Nephron progenitor cell (in vitro differentiated cells): ENCODE measurements around the gene PLD3.

Experiments used
- DNase-seq: peaks from one replicate; pipeline ENCODE4 v3.0.0; 2021
- H3K27ac Mint-ChIP-seq: 2 replicates; pipeline ENCODE4 v1.8.0; 2021; ENCODE audit warnings: mild to moderate bottlenecking, moderate library complexity, mixed read lengths
- H3K27me3 Mint-ChIP-seq: 2 replicates; pipeline ENCODE4 v1.8.0; 2021; ENCODE audit warnings: mild to moderate bottlenecking, low read depth, mixed read lengths; ENCODE audit not compliant: poor library complexity
- H3K36me3 Mint-ChIP-seq: 2 replicates; pipeline ENCODE4 v1.8.0; 2021; ENCODE audit warnings: low read depth, mixed read lengths
- H3K4me1 Mint-ChIP-seq: 2 replicates; pipeline ENCODE4 v1.8.0; 2021; ENCODE audit warnings: mixed read lengths
- H3K4me3 Mint-ChIP-seq: 2 replicates; pipeline ENCODE4 v1.8.0; 2021; ENCODE audit warnings: mild to moderate bottlenecking, moderate library complexity, mixed read lengths
- H3K9me3 Mint-ChIP-seq: 2 replicates; pipeline ENCODE4 v1.8.0; 2021; ENCODE audit warnings: mild to moderate bottlenecking, moderate library complexity, mixed read lengths
- TF ChIP-seq, protein P1 (sequence below): fragments of 200-600 bp; sonication (generic); IDR thresholded peaks from 2 replicates; pipeline ENCODE4 v1.5.0; 2021; ENCODE audit warnings: antibody characterized with exemption

The PLD3 gene

DNA sequence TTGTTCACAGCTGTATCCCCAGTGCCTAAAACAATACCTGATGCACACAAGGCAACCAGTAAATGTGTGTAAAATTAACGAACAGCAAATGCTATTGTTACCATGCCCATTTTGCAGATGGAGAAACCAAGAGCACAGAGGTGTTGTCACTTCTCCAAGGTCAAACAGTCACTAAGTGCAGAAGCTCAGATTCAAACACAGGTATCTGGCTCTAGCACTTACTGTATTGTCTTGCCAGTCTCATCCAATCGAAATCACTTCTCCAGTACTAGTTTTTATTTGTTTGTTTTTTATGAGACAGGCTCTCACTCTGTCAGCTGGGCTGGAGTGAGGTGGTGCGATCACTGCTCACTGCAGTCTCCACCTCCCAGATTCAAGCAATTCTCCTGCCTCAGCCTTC is 13.7 kb downstream of the PLD3 start:
- Mint-ChIP-seq H3K36me3 (peaks cover 14% of the 10 kb centered on the region), H3K4me1 (peaks cover 59% of the 10 kb centered on the region), H3K27me3 (peaks cover 7% of the 10 kb centered on the region), H3K9me3 (no peaks in the 10 kb centered on the region), H3K27ac (peak overlapping the region; percentile 29), H3K4me3 (no peak overlapping the region)
- DNase-seq = no peak
- TF ChIP-seq, protein P1, sequence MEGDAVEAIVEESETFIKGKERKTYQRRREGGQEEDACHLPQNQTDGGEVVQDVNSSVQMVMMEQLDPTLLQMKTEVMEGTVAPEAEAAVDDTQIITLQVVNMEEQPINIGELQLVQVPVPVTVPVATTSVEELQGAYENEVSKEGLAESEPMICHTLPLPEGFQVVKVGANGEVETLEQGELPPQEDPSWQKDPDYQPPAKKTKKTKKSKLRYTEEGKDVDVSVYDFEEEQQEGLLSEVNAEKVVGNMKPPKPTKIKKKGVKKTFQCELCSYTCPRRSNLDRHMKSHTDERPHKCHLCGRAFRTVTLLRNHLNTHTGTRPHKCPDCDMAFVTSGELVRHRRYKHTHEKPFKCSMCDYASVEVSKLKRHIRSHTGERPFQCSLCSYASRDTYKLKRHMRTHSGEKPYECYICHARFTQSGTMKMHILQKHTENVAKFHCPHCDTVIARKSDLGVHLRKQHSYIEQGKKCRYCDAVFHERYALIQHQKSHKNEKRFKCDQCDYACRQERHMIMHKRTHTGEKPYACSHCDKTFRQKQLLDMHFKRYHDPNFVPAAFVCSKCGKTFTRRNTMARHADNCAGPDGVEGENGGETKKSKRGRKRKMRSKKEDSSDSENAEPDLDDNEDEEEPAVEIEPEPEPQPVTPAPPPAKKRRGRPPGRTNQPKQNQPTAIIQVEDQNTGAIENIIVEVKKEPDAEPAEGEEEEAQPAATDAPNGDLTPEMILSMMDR = no peak

DNA sequence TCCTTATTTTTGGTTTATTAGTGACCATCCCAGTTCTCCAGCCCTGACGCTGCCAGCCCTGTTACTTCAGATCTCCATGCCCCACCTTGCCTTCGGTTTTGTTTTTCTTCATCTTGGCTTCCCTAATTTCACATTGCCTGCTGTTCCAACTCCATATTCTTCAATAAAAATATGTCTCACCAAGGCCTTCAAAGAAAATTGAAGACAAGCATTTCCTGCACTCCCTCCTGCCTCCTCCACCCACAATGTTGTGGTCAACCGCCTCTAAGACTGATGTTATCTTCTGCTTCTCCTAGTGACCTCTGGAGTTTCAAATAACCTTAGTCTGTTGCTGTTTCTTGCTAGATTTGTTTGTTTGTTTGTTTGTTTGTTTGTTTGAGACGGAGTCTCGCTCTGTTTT is 14.6 kb downstream of the PLD3 start:
- DNase-seq = no peak
- Mint-ChIP-seq H3K36me3 (peaks cover 14% of the 10 kb centered on the region), H3K27me3 (peaks cover 7% of the 10 kb centered on the region)

DNA sequence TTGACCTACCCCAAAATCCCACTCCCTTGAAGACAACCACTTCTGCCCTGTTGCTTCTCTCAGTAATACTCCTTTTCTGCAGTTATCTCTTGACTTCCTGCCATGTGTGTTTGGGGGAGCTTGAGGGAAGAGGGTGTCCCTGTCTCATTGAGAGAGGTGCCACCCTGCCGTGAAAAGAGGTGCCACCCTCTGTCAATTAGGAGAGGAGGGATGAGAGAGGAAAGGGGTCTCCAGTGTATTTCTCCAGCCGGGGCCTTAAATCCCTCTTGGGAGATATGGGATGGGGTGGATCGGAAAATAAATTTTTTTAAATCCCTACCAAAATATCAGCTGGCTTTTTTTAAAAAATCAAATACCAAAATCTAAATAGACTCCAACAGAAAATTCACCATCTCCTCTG is 16.5 kb downstream of the PLD3 start:
- DNase-seq = no peak
- no peaks in the 10 kb centered on the region for H3K9me3 Mint-ChIP-seq
- H3K27ac Mint-ChIP-seq = no peak overlapping the region
- H3K36me3 Mint-ChIP-seq = peaks cover 11% of the 10 kb centered on the region
- peaks cover 53% of the 10 kb centered on the region for H3K4me1 Mint-ChIP-seq
- H3K4me3 Mint-ChIP-seq = peak overlapping the region; percentile 86
- peaks cover 7% of the 10 kb centered on the region for H3K27me3 Mint-ChIP-seq
- TF ChIP-seq, protein P1 = no peak

More for the DNA sequence above, 14.6 kb downstream of the PLD3 start:
- Mint-ChIP-seq H3K4me3 (no peak overlapping the region), H3K4me1 (peaks cover 58% of the 10 kb centered on the region), H3K27ac (peak overlapping the region; percentile 3), H3K9me3 (no peaks in the 10 kb centered on the region)
- TF ChIP-seq, protein P1 = no peak

DNA sequence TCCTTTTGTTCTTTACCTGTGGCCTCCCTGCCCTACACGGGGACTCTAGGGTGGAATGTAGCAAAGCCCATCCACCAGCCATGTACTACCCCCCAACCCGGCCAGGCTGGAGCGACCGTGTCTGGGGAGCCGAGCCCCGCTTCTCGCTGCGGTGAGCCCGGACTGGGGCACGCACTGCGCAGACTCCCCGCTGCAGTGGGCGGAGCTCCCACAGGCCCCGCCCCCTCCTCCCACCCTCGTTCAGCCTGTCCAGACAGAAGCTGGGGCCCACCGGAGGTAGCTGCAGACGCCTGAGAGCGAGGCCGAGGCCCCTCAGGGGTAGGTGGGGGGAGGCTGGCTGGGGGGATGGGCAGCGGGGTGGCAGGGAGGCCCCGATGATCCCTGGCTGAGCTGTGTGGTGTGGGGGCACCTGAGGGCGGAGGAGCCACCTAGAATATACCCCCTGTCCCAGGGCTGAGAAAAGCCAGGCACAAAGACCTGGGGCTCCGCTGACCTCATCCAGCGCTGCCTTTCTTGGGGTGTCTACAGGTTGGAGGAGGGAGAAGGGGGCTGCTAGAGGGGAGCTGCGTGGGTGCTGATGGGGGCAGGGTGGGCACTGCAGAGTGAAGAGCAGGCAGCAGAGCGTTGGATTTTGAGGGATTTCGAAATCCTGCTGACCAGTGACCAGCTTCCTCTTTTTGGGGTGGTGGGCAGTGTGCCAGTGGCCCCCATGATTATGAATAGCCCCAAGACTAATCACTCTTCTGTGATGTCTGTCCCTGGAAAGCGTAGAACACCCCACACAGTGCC is 17.3 kb downstream of the PLD3 start:
- TF ChIP-seq, protein P1 = no peak
- Mint-ChIP-seq H3K4me3 (peak overlapping the region; percentile 86), H3K27ac (no peak overlapping the region), H3K36me3 (peaks cover 17% of the 10 kb centered on the region), H3K4me1 (peaks cover 45% of the 10 kb centered on the region), H3K27me3 (peaks cover 7% of the 10 kb centered on the region), H3K9me3 (no peaks in the 10 kb centered on the region)
- peak; percentile 94 for DNase-seq

DNA sequence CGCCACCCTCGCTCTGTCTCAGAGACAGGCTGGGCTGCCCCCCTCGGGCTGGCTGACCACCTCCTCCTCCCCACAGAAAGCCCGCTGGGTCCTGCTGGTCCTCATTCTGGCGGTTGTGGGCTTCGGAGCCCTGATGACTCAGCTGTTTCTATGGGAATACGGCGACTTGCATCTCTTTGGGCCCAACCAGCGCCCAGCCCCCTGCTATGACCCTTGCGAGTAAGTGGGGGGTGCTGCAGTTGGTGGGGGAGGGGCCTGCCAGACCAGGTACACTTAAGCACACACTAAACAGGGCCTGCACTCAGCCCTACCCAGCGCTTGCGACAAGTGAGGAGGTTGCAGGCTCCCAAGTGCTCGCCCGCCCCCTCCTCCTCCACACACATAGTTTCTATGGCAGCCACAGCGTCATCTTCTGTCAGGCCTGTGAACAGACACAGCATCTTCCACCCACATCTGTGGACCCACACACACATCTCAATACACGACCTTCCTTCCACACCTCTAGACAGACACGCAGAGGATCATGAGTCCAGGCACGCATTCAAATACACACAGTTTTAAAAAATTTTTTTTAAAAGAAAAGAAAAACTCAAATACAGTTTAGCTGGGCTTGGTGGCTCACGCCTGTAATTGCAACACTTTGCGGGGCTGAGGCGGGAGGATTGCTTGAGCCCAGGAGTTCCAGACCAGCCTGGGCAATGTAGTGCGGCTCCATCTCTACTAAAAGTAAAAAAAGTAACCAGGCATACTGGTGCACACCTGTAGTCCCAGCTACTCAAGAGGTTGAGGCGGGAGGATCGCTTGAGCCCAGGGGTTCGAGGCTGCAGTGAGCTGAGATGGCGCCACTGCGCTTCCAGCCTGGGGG is 18.4 kb downstream of the PLD3 start:
- H3K4me3 Mint-ChIP-seq = peak overlapping the region; percentile 86
- no peaks in the 10 kb centered on the region for H3K9me3 Mint-ChIP-seq
- DNase-seq = peak; percentile 57
- peak overlapping the region; percentile 17 for H3K27ac Mint-ChIP-seq
- H3K4me1 Mint-ChIP-seq = peaks cover 41% of the 10 kb centered on the region
- H3K27me3 Mint-ChIP-seq = peaks cover 7% of the 10 kb centered on the region
- TF ChIP-seq, protein P1 = no peak
- peaks cover 21% of the 10 kb centered on the region for H3K36me3 Mint-ChIP-seq
